ENCODE data around the gene ATP6V1B1.

The ATP6V1B1 gene

GRCh38 chr2:70932631-70933230 is 3.0 kb upstream of the ATP6V1B1 start:
- FAIRE-seq (no peak), DNase-seq (ENCODE audit: insufficient read length) (no peak)

GRCh38 chr2:70934981-70935380 is 719 bp upstream of the ATP6V1B1 start:
- DNase-seq (ENCODE audit: insufficient read length) (no peak), FAIRE-seq (no peak)
- TF ChIP-seq POLR2A (IDR thresholded peaks at IDR 0.05; ENCODE audit: low read depth, low read length) (no peak), POLR2AphosphoS5 (IDR thresholded peaks at IDR 0.05; ENCODE audit: low read depth, low read length) (no peak), TAF1 (IDR thresholded peaks at IDR 0.05; ENCODE audit: borderline replicate concordance, low read depth, low read length) (no peak)

More at GRCh38 chr2:70932631-70933230, 3.0 kb upstream of the ATP6V1B1 start:
- TF ChIP-seq TAF1 (IDR thresholded peaks at IDR 0.05; ENCODE audit: borderline replicate concordance, low read depth, low read length), result no peak
- TF ChIP-seq POLR2A (IDR thresholded peaks at IDR 0.05; ENCODE audit: low read depth, low read length), result no peak
- TF ChIP-seq POLR2AphosphoS5 (IDR thresholded peaks at IDR 0.05; ENCODE audit: low read depth, low read length), result no peak

GRCh38 chr2:70936165-70936978 is 672 bp downstream of the ATP6V1B1 start:
- no peak for FAIRE-seq
- DNase-seq (ENCODE audit: insufficient read length), result no peak

GRCh38 chr2:70936979-70937811 is 1.5 kb downstream of the ATP6V1B1 start:
- no peak for FAIRE-seq
- TF ChIP-seq POLR2A (IDR thresholded peaks at IDR 0.05; ENCODE audit: low read depth, low read length), result no peak
- no peak for TF ChIP-seq POLR2AphosphoS5 (IDR thresholded peaks at IDR 0.05; ENCODE audit: low read depth, low read length)
- TF ChIP-seq TAF1 (IDR thresholded peaks at IDR 0.05; ENCODE audit: borderline replicate concordance, low read depth, low read length), result no peak

More at GRCh38 chr2:70936165-70936978, 672 bp downstream of the ATP6V1B1 start:
- TF ChIP-seq POLR2A (IDR thresholded peaks at IDR 0.05; ENCODE audit: low read depth, low read length) (no peak), POLR2AphosphoS5 (IDR thresholded peaks at IDR 0.05; ENCODE audit: low read depth, low read length) (no peak), TAF1 (IDR thresholded peaks at IDR 0.05; ENCODE audit: borderline replicate concordance, low read depth, low read length) (no peak)

GRCh38 chr2:70937866-70938585 is 2.3 kb downstream of the ATP6V1B1 start:
- TF ChIP-seq POLR2AphosphoS5 (IDR thresholded peaks at IDR 0.05; ENCODE audit: low read depth, low read length) (no peak), POLR2A (IDR thresholded peaks at IDR 0.05; ENCODE audit: low read depth, low read length) (no peak), TAF1 (IDR thresholded peaks at IDR 0.05; ENCODE audit: borderline replicate concordance, low read depth, low read length) (no peak)
- no peak for FAIRE-seq
- DNase-seq (ENCODE audit: insufficient read length), result no peak

More at GRCh38 chr2:70936979-70937811, 1.5 kb downstream of the ATP6V1B1 start:
- DNase-seq (ENCODE audit: insufficient read length), result no peak

GRCh38 chr2:70938586-70938950 is 2.9 kb downstream of the ATP6V1B1 start:
- FAIRE-seq, result no peak
- TF ChIP-seq POLR2AphosphoS5 (IDR thresholded peaks at IDR 0.05; ENCODE audit: low read depth, low read length), result no peak
- no peak for TF ChIP-seq TAF1 (IDR thresholded peaks at IDR 0.05; ENCODE audit: borderline replicate concordance, low read depth, low read length)
- no peak for TF ChIP-seq POLR2A (IDR thresholded peaks at IDR 0.05; ENCODE audit: low read depth, low read length)

GRCh38 chr2:70939001-70939838 is 3.5 kb downstream of the ATP6V1B1 start:
- no peak for TF ChIP-seq POLR2AphosphoS5 (IDR thresholded peaks at IDR 0.05; ENCODE audit: low read depth, low read length)
- no peak for DNase-seq (ENCODE audit: insufficient read length)
- no peak for FAIRE-seq

More at GRCh38 chr2:70938586-70938950, 2.9 kb downstream of the ATP6V1B1 start:
- no peak for DNase-seq (ENCODE audit: insufficient read length)

GRCh38 chr2:70939839-70940580 is 4.3 kb downstream of the ATP6V1B1 start:
- no peak for DNase-seq (ENCODE audit: insufficient read length)
- TF ChIP-seq POLR2AphosphoS5 (IDR thresholded peaks at IDR 0.05; ENCODE audit: low read depth, low read length) (no peak), POLR2A (IDR thresholded peaks at IDR 0.05; ENCODE audit: low read depth, low read length) (no peak), TAF1 (IDR thresholded peaks at IDR 0.05; ENCODE audit: borderline replicate concordance, low read depth, low read length) (no peak)
- no peak for FAIRE-seq

- no peak for DNase-seq (ENCODE audit: insufficient read length)
- no peak for FAIRE-seq
- no peak for TF ChIP-seq POLR2AphosphoS5 (IDR thresholded peaks at IDR 0.05; ENCODE audit: low read depth, low read length)
- TF ChIP-seq POLR2A (IDR thresholded peaks at IDR 0.05; ENCODE audit: low read depth, low read length), result no peak
- no peak for TF ChIP-seq TAF1 (IDR thresholded peaks at IDR 0.05; ENCODE audit: borderline replicate concordance, low read depth, low read length)
Measured at GRCh38 chr2:70941186-70941585, 5.5 kb downstream of the ATP6V1B1 start.

GRCh38 chr2:70941701-70942100 is 6.0 kb downstream of the ATP6V1B1 start:
- DNase-seq (ENCODE audit: insufficient read length) (no peak), FAIRE-seq (no peak)
- no peak for TF ChIP-seq TAF1 (IDR thresholded peaks at IDR 0.05; ENCODE audit: borderline replicate concordance, low read depth, low read length)
- TF ChIP-seq POLR2AphosphoS5 (IDR thresholded peaks at IDR 0.05; ENCODE audit: low read depth, low read length), result no peak
- no peak for TF ChIP-seq POLR2A (IDR thresholded peaks at IDR 0.05; ENCODE audit: low read depth, low read length)

All from GM12892 (cell line).